Left ventricle myocardium inferior (tissue), 1 donor: ENCODE measurements around the gene TSPEAR. TPM values are rescaled to one million over a fixed set of nuclear protein-coding genes. Genes with fewer than 3 reads are reported as not detected.
"Not testable (repeated sequence)": the region's sequence is repeated elsewhere in the genome, so short reads cannot be mapped to it uniquely, and the experiment has no call there.

Source experiments
- DNase-seq: peaks from one replicate; pipeline ENCODE4 v3.0.0-alpha.2; 2020
- H3K27ac ChIP-seq: fragments of 200-600 bp; replicated peaks from 2 replicates; pipeline ENCODE4 v1.8.0; 2021
- H3K27me3 ChIP-seq: fragments of 200-600 bp; 2 replicates; pipeline ENCODE4 v1.8.0; 2021; ENCODE audit warnings: low read depth
- H3K36me3 ChIP-seq: fragments of 200-600 bp; 2 replicates; pipeline ENCODE4 v1.8.0; 2021
- H3K4me1 ChIP-seq: fragments of 200-600 bp; 2 replicates; pipeline ENCODE4 v1.8.0; 2021
- H3K4me3 ChIP-seq: fragments of 200-600 bp; 2 replicates; pipeline ENCODE4 v1.8.0; 2021; ENCODE audit warnings: mild to moderate bottlenecking, moderate library complexity
- H3K9me3 ChIP-seq: fragments of 200-600 bp; replicated peaks from 2 replicates; pipeline ENCODE4 v1.8.0; 2021
- CTCF ChIP-seq: fragments of 200-600 bp; IDR thresholded peaks from 2 replicates; pipeline ENCODE4 v1.8.0; 2021; ENCODE audit warnings: antibody characterized with exemption, mild to moderate bottlenecking, borderline replicate concordance
- intact Hi-C: fragments of 100-400 bp; cut with micrococcal nuclease; formaldehyde crosslinking; loops from one replicate; pipeline ENCODE4 v1.11.0; 2022
- total RNA-seq: library from RNA; stranded (reverse); fragmentation: NEBNext Ultra II Directional; extraction: Animal tissue kit (Norgen Biotek cat#: 25700); gene quantifications from one replicate; pipeline ENCODE4 v1.2.1, GENCODE V29; 2021
- donor health status: DM: no; HTN: yes; CAD: no; lungs with severe emphysema.

The TSPEAR gene
- total RNA-seq, 1 donor from 2014 or later, result 3.3 TPM

DNA sequence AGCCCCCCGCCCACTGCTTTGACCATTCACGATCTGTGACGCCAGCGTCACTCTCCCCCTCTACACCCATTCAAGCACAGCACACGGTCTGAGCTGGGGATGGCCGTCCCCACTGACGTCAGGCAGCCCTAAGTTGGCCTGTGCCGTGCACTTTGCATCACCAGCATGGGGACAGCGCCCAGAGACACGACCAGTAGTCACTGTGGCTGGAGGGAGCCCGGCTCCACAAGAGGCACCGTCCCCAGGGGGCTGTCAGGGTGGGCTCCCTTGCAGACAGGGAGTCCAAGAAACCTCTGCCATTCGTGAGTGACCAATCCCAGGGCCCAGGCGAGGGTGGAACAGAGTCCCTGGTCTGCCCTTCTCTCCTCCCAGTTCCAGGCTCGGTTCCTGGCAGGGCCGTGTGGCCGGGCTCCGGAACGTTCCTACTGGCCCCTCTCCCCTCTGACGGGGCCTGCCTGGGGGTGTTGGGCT is 97.2 kb downstream of the TSPEAR start:
- Histone ChIP-seq H3K36me3 (no peaks in the 10 kb centered on the region), H3K4me1 (no peaks in the 10 kb centered on the region), H3K9me3 (peaks cover 28% of the 10 kb centered on the region), H3K4me3 (no peak overlapping the region), H3K27ac (no peak overlapping the region), H3K27me3 (peaks cover 35% of the 10 kb centered on the region)
- intact Hi-C loops, result no loop called here
- TF ChIP-seq CTCF, result no peak
- no peak for DNase-seq

DNA sequence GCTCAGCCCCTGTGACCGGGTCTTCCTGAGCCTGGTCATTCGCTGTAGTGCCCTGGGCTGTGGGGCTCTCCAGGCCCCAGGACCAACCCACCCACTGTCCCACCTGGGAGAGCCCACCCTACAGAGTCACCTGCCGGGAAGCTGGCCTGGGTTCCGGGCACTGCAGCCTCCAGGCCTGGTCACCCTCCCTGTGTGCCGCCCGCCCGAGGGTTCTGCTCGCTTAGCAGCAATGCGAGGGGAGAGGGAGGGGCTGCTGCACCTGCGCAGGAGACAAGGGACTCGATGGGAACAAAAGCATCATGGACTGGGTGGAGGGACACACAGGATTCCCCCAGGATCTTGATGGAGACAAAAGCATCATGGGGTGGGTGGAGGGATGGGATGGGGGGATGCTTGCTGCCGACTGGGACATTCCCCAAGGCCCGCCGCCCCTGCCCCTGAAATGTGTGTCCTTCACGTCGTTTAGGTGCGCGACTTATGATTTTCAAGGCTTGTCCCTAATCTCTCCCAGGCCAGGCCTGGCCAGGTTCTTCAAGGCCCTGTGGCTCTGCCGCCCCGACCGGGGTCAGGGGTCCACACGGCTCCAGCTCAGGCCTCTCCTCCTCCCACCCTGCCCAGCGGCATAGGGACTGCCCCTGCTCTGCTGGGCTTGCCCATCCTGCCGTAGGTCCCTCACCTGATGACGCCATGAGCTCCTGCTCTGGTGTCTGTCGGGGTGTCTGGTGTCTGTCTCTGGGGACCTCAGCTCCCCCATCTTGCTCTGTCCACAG is 97.8 kb downstream of the TSPEAR start:
- peaks cover 35% of the 10 kb centered on the region for H3K27me3 ChIP-seq
- H3K36me3 ChIP-seq, result no peaks in the 10 kb centered on the region
- no peak overlapping the region for H3K27ac ChIP-seq
- no peak for TF ChIP-seq CTCF
- intact Hi-C loops, result no loop called here
- no peaks in the 10 kb centered on the region for H3K4me1 ChIP-seq
- H3K4me3 ChIP-seq, result no peak overlapping the region
- DNase-seq, result no peak
- peaks cover 35% of the 10 kb centered on the region for H3K9me3 ChIP-seq

- Histone ChIP-seq H3K9me3 (peaks cover 36% of the 10 kb centered on the region), H3K4me3 (no peak overlapping the region), H3K27ac (no peak overlapping the region), H3K36me3 (no peaks in the 10 kb centered on the region), H3K27me3 (peaks cover 35% of the 10 kb centered on the region), H3K4me1 (no peaks in the 10 kb centered on the region)
- TF ChIP-seq CTCF, result no peak
- DNase-seq, result no peak
- intact Hi-C loops, result no loop called here
These were observed 98.6 kb downstream of the TSPEAR start for GRCh38 chr21:44612669-44613229.

GRCh38 chr21:44612029-44612486 is 99.3 kb downstream of the TSPEAR start, which contains the start of gene KRTAP10-8:
Gene KRTAP10-8, plus strand, starts transcription at chr21:44612079. Its CDS starts 22 bp downstream, at chr21:44612101.
- no peak for TF ChIP-seq CTCF
- DNase-seq, result no peak
- Histone ChIP-seq H3K4me3 (no peak within 1 kb of the TSS), H3K36me3 (no peaks in the 10 kb centered on the region), H3K4me1 (no peaks in the 10 kb centered on the region), H3K27me3 (peaks cover 33% of the 10 kb centered on the region), H3K27ac (no peak within 1 kb of the TSS), H3K9me3 (peaks cover 36% of the 10 kb centered on the region)
- intact Hi-C loops, result no loop called here

- Histone ChIP-seq H3K27me3 (peaks cover 32% of the 10 kb centered on the region), H3K27ac (no peak overlapping the region), H3K36me3 (no peaks in the 10 kb centered on the region), H3K4me1 (no peaks in the 10 kb centered on the region), H3K4me3 (no peak overlapping the region), H3K9me3 (peaks cover 38% of the 10 kb centered on the region)
- intact Hi-C loops, result no loop called here
- no peak for DNase-seq
- no peak for TF ChIP-seq CTCF
These were observed 99.8 kb downstream of the TSPEAR start for GRCh38 chr21:44611551-44611950.

- H3K9me3 ChIP-seq, result peaks cover 41% of the 10 kb centered on the region
- H3K4me3 ChIP-seq, H3K4me1 ChIP-seq, intact Hi-C loops, H3K36me3 ChIP-seq, H3K27ac ChIP-seq, DNase-seq: not testable (repeated sequence)
- H3K27me3 ChIP-seq, result peaks cover 22% of the 10 kb centered on the region
These were observed 101.1 kb downstream of the TSPEAR start for GRCh38 chr21:44610157-44610843.
